GM12873 (cell line): ENCODE data around the gene EPG5.

ENCODE experiments used
- CTCF ChIP-seq: IDR thresholded peaks from 2 replicates; pipeline ENCODE4 v1.5.1; 2012; ENCODE audit warnings: low read depth, mild to moderate bottlenecking, moderate library complexity, low read length, control low read depth; ENCODE audit not compliant: insufficient read depth; ENCODE audit errors: missing control alignments

EPG5 gene

GRCh38 chr18:45954070-45954934 lies 12.8 kb downstream of the EPG5 start:
- no peak for TF ChIP-seq CTCF

- TF ChIP-seq CTCF, result no peak
Observed at GRCh38 chr18:45951016-45951714, 16.0 kb downstream of the EPG5 start.

- TF ChIP-seq CTCF, result no peak
Observed at GRCh38 chr18:45945669-45946068, 21.5 kb downstream of the EPG5 start.

- no peak for TF ChIP-seq CTCF
Observed at GRCh38 chr18:45940724-45941123, 26.4 kb downstream of the EPG5 start.

- TF ChIP-seq CTCF, result no peak
Observed at GRCh38 chr18:45939236-45939635, 27.9 kb downstream of the EPG5 start.

GRCh38 chr18:45938488-45938935 lies 28.6 kb downstream of the EPG5 start:
- no peak for TF ChIP-seq CTCF

GRCh38 chr18:45935591-45936335 lies 31.4 kb downstream of the EPG5 start:
- TF ChIP-seq CTCF, result no peak
